ENCODE data around the gene CASP6. TPM values are rescaled to one million over a fixed set of nuclear protein-coding genes. Genes with fewer than 3 reads are reported as not detected.

Gene CASP6
- total and polyA plus RNA-seq, 5 donors from 2014 or later = 21.9 to 88.4 (median 65.2) TPM

- no peak overlapping the region for H3K4me3 ChIP-seq (ENCODE audit: low read depth, low read length)
- Mint-ChIP-seq H3K27ac (peak overlapping the region; percentile 33 to 72 (median 53)), H3K27me3 (no peaks in the 10 kb centered on the region)
Measured at GRCh38 chr4:109665783-109666485, 37.3 kb downstream of the CASP6 start.

DNA sequence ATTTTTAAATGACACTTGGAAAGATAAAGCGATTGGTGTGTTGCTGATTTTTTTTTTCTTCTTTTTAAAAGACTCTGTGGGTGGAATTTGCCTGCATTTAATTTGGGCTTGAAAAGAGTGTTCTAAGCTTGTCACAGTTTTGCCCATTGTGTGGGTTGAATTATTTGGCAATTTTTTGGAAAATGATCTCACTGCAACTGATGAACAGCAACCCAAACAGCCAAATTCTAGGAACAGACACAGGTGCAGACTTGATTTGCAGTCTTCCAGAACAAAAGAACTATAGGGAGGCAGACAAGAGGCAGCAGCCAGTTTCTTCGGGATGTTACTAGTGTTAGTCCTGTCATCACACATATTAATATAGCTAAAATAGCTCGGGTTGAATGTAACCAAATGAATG lies 40.5 kb downstream of the CASP6 start:
- H3K27me3 Mint-ChIP-seq = no peaks in the 10 kb centered on the region
- ATAC-seq (ENCODE audit: low read depth in 2 of 2) = no peak
- H3K4me1 Mint-ChIP-seq = peaks cover 16 to 61% (median 30%) of the 10 kb centered on the region in 4 donors
- Histone ChIP-seq H3K27ac (ENCODE audit: insufficient read depth, low read length, poor library complexity, severe bottlenecking) (no peak overlapping the region), H3K27me3 (ENCODE audit: control insufficient read depth, insufficient read depth, low read length) (no peaks in the 10 kb centered on the region), H3K4me3 (ENCODE audit: low read depth, low read length) (no peak overlapping the region), H3K4me1 (ENCODE audit: control insufficient read depth, insufficient read depth, low read length, poor library complexity, severe bottlenecking) (no peaks in the 10 kb centered on the region), H3K36me3 (ENCODE audit: control insufficient read depth, insufficient read depth, low read length) (peaks cover 44% of the 10 kb centered on the region), H3K9me3 (ENCODE audit: control insufficient read depth in 2 of 2, low read length in 2 of 2) (no peaks in the 10 kb centered on the region)
- H3K36me3 Mint-ChIP-seq = peaks cover 24% of the 10 kb centered on the region
- H3K9me3 Mint-ChIP-seq = no peaks in the 10 kb centered on the region
- H3K27ac Mint-ChIP-seq = peak overlapping the region; percentile 40 to 75 (median 69)
- H3K4me3 Mint-ChIP-seq = no peak overlapping the region
- no peak for DNase-seq

More at GRCh38 chr4:109665783-109666485, 37.3 kb downstream of the CASP6 start:
- Mint-ChIP-seq H3K9me3 (no peaks in the 10 kb centered on the region), H3K36me3 (peaks cover 32% of the 10 kb centered on the region), H3K4me3 (peak overlapping the region in 1 of 4 donors; percentile 36), H3K4me1 (peaks cover 34 to 71% (median 45%) of the 10 kb centered on the region in 4 donors)
- H3K27ac ChIP-seq (ENCODE audit: insufficient read depth, low read length, poor library complexity, severe bottlenecking) = no peak overlapping the region
- no peak for ATAC-seq (ENCODE audit: low read depth in 2 of 2)
- H3K27me3 ChIP-seq (ENCODE audit: control insufficient read depth, insufficient read depth, low read length) = no peaks in the 10 kb centered on the region
- no peak for DNase-seq
- H3K4me1 ChIP-seq (ENCODE audit: control insufficient read depth, insufficient read depth, low read length, poor library complexity, severe bottlenecking) = peaks cover 6% of the 10 kb centered on the region
- H3K9me3 ChIP-seq (ENCODE audit: control insufficient read depth in 2 of 2, low read length in 2 of 2) = peaks cover 0 to 2% of the 10 kb centered on the region in 2 experiments
- H3K36me3 ChIP-seq (ENCODE audit: control insufficient read depth, insufficient read depth, low read length) = peaks cover 39% of the 10 kb centered on the region

DNA sequence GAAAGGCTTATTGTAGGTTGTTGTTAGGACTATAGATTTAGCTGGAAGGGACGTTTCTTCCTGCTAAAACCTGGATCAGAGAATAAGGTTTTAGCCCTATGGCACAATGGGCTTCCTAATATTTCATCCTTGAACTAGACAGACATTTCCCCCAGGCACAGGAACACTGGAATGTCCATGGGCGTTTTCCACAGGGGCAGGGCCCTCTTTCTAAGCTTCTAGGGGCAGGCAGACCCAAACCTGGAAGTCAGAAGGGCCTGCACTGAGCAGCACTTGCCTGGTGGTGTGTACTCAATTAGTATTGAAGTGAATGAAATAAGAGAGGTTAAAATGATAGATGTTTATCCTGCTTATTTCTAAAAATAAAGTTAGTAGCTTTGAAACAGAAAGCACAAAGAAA lies 41.1 kb downstream of the CASP6 start:
- DNase-seq (no peak), ATAC-seq (ENCODE audit: low read depth in 2 of 2) (no peak)
- no peaks in the 10 kb centered on the region for H3K27me3 Mint-ChIP-seq
- H3K27ac Mint-ChIP-seq = peak overlapping the region in 1 of 3 donors; percentile 75
- Histone ChIP-seq H3K9me3 (ENCODE audit: control insufficient read depth in 2 of 2, low read length in 2 of 2) (no peaks in the 10 kb centered on the region), H3K36me3 (ENCODE audit: control insufficient read depth, insufficient read depth, low read length) (peaks cover 44% of the 10 kb centered on the region), H3K4me3 (ENCODE audit: low read depth, low read length) (no peak overlapping the region), H3K4me1 (ENCODE audit: control insufficient read depth, insufficient read depth, low read length, poor library complexity, severe bottlenecking) (no peaks in the 10 kb centered on the region), H3K27me3 (ENCODE audit: control insufficient read depth, insufficient read depth, low read length) (no peaks in the 10 kb centered on the region), H3K27ac (ENCODE audit: insufficient read depth, low read length, poor library complexity, severe bottlenecking) (no peak overlapping the region)
- no peaks in the 10 kb centered on the region for H3K9me3 Mint-ChIP-seq
- peaks cover 23% of the 10 kb centered on the region for H3K36me3 Mint-ChIP-seq
- peaks cover 15 to 61% (median 29%) of the 10 kb centered on the region in 4 donors for H3K4me1 Mint-ChIP-seq
- no peak overlapping the region for H3K4me3 Mint-ChIP-seq

DNA sequence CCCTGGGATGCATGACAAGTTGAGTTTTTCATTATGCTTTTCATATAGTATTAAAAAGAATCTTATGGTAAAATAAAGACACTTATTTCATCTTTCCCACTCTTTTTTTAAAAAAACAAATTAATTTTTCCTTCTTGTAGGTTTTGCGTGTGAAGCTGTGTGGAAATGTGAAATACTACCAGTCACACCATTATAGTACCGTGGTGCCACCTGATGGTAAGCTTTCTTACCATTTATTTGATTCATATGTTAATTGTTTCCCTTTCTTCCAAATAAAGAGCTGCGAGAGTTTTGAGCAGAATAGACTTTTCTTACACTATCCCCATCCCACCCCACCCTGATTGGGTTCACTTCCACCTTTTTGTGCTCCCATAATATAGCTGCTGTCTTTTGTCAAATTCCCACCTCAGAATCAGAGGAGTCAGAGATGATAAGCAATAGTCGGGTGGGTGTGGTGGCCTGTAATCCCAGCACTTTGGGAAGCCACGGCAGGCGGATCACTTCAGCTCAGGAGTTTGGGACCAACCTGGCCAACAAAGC lies 44.3 kb downstream of the CASP6 start:
- H3K36me3 Mint-ChIP-seq = peaks cover 17% of the 10 kb centered on the region
- peak in 2 of 3 donors; percentile 31 to 33 for DNase-seq
- ATAC-seq (ENCODE audit: low read depth in 2 of 2) = no peak
- no peaks in the 10 kb centered on the region for H3K27me3 Mint-ChIP-seq
- no peak overlapping the region for H3K4me3 Mint-ChIP-seq
- H3K4me1 Mint-ChIP-seq = peaks cover 11 to 63% (median 24%) of the 10 kb centered on the region in 4 donors
- no peaks in the 10 kb centered on the region for H3K9me3 ChIP-seq (ENCODE audit: control insufficient read depth in 2 of 2, low read length in 2 of 2)
- no peak overlapping the region for H3K4me3 ChIP-seq (ENCODE audit: low read depth, low read length)
- no peaks in the 10 kb centered on the region for H3K9me3 Mint-ChIP-seq
- peaks cover 30% of the 10 kb centered on the region for H3K36me3 ChIP-seq (ENCODE audit: control insufficient read depth, insufficient read depth, low read length)
- H3K27ac ChIP-seq (ENCODE audit: insufficient read depth, low read length, poor library complexity, severe bottlenecking) = no peak overlapping the region
- peak overlapping the region in 2 of 3 donors; percentile 25 to 42 for H3K27ac Mint-ChIP-seq
- peaks cover 4% of the 10 kb centered on the region for H3K4me1 ChIP-seq (ENCODE audit: control insufficient read depth, insufficient read depth, low read length, poor library complexity, severe bottlenecking)
- no peaks in the 10 kb centered on the region for H3K27me3 ChIP-seq (ENCODE audit: control insufficient read depth, insufficient read depth, low read length)

GRCh38 chr4:109657854-109658418 lies 45.3 kb downstream of the CASP6 start:
- peaks cover 11 to 54% (median 19%) of the 10 kb centered on the region in 4 donors for H3K4me1 Mint-ChIP-seq
- H3K27ac Mint-ChIP-seq = peak overlapping the region in 2 of 3 donors; percentile 42 to 74
- DNase-seq (no peak), ATAC-seq (ENCODE audit: low read depth in 2 of 2) (no peak)
- peaks cover 0 to 5% of the 10 kb centered on the region in 2 experiments for H3K9me3 ChIP-seq (ENCODE audit: control insufficient read depth in 2 of 2, low read length in 2 of 2)
- H3K36me3 ChIP-seq (ENCODE audit: control insufficient read depth, insufficient read depth, low read length) = peaks cover 23% of the 10 kb centered on the region
- no peak overlapping the region for H3K4me3 Mint-ChIP-seq
- H3K27ac ChIP-seq (ENCODE audit: insufficient read depth, low read length, poor library complexity, severe bottlenecking) = peak overlapping the region; percentile 2
- no peaks in the 10 kb centered on the region for H3K9me3 Mint-ChIP-seq
- H3K4me1 ChIP-seq (ENCODE audit: control insufficient read depth, insufficient read depth, low read length, poor library complexity, severe bottlenecking) = peaks cover 4% of the 10 kb centered on the region
- H3K36me3 Mint-ChIP-seq = peaks cover 13% of the 10 kb centered on the region
- H3K4me3 ChIP-seq (ENCODE audit: low read depth, low read length) = no peak overlapping the region
- H3K27me3 Mint-ChIP-seq = no peaks in the 10 kb centered on the region
- H3K27me3 ChIP-seq (ENCODE audit: control insufficient read depth, insufficient read depth, low read length) = no peaks in the 10 kb centered on the region

- peak overlapping the region in 2 of 3 donors; percentile 40 to 77 for H3K27ac Mint-ChIP-seq
- DNase-seq = no peak
Measured at GRCh38 chr4:109655396-109655795, 47.8 kb downstream of the CASP6 start.

DNA sequence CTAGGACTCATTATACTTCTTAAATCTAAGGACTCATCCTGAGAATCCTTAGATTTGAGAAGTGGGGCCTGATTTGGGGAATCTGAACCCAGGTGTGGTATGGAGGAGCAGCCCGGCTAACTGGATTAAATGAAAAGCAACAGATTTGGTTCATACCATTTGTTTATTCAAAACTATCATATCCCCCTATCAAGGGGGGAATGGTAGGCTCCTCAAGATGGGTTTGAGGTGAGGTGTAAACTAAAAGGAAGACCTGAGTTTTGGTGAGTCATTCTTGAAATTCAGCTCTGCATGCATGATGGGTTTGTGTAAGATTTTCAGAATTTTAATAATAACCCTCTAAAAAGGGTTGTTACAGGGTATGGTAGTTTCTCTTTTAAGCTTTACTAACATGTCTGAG lies 53.4 kb downstream of the CASP6 start:
- Histone ChIP-seq H3K4me3 (ENCODE audit: low read depth, low read length) (peak overlapping the region; percentile 84), H3K27me3 (ENCODE audit: control insufficient read depth, insufficient read depth, low read length) (no peaks in the 10 kb centered on the region), H3K27ac (ENCODE audit: insufficient read depth, low read length, poor library complexity, severe bottlenecking) (peak overlapping the region; percentile 76), H3K4me1 (ENCODE audit: control insufficient read depth, insufficient read depth, low read length, poor library complexity, severe bottlenecking) (peaks cover 62% of the 10 kb centered on the region), H3K9me3 (ENCODE audit: control insufficient read depth in 2 of 2, low read length in 2 of 2) (peaks cover 6 to 13% of the 10 kb centered on the region in 2 experiments), H3K36me3 (ENCODE audit: control insufficient read depth, insufficient read depth, low read length) (peaks cover 11% of the 10 kb centered on the region)
- peaks cover 20 to 50% (median 34%) of the 10 kb centered on the region in 4 donors for H3K4me1 Mint-ChIP-seq
- DNase-seq (peak in 2 of 3 donors; percentile 12 to 77), ATAC-seq (ENCODE audit: low read depth in 2 of 2) (peak in 1 of 2 donors; percentile 26)
- peak overlapping the region; percentile 5 to 76 (median 40) for H3K4me3 Mint-ChIP-seq
- no peaks in the 10 kb centered on the region for H3K27me3 Mint-ChIP-seq
- H3K9me3 Mint-ChIP-seq = peaks cover 0 to 10% (median 0%) of the 10 kb centered on the region in 7 donors
- H3K36me3 Mint-ChIP-seq = peaks cover 17% of the 10 kb centered on the region
- peak overlapping the region in 2 of 3 donors; percentile 80 to 87 for H3K27ac Mint-ChIP-seq

More at GRCh38 chr4:109655396-109655795, 47.8 kb downstream of the CASP6 start:
- Histone ChIP-seq H3K4me1 (ENCODE audit: control insufficient read depth, insufficient read depth, low read length, poor library complexity, severe bottlenecking) (peaks cover 16% of the 10 kb centered on the region), H3K36me3 (ENCODE audit: control insufficient read depth, insufficient read depth, low read length) (peaks cover 21% of the 10 kb centered on the region), H3K9me3 (ENCODE audit: control insufficient read depth in 2 of 2, low read length in 2 of 2) (peaks cover 6 to 13% of the 10 kb centered on the region in 2 experiments), H3K4me3 (ENCODE audit: low read depth, low read length) (no peak overlapping the region), H3K27me3 (ENCODE audit: control insufficient read depth, insufficient read depth, low read length) (no peaks in the 10 kb centered on the region), H3K27ac (ENCODE audit: insufficient read depth, low read length, poor library complexity, severe bottlenecking) (peak overlapping the region; percentile 6)
- peaks cover 17% of the 10 kb centered on the region for H3K36me3 Mint-ChIP-seq
- peaks cover 16 to 66% (median 33%) of the 10 kb centered on the region in 4 donors for H3K4me1 Mint-ChIP-seq
- no peaks in the 10 kb centered on the region for H3K27me3 Mint-ChIP-seq
- H3K9me3 Mint-ChIP-seq = peaks cover 0 to 10% (median 0%) of the 10 kb centered on the region in 7 donors
- H3K4me3 Mint-ChIP-seq = no peak overlapping the region
- ATAC-seq (ENCODE audit: low read depth in 2 of 2) = no peak
